Esophagus squamous epithelium (tissue), 5 donors: Measurements from ENCODE around the gene AAR2. TPM values are rescaled to one million over a fixed set of nuclear protein-coding genes. Genes with fewer than 3 reads are reported as not detected.

Experiments used
- DNase-seq: peaks from one replicate; lab custom pipeline; 2025; lab: John Stamatoyannopoulos, UW
- H3K27ac ChIP-seq, 4 donors: fragments of 200-600 bp; sonication (generic); one replicate each; pipeline ENCODE4 v1.5.1; 2016 to 2019; ENCODE audit warnings: mild to moderate bottlenecking in 1 of 4
- H3K27me3 ChIP-seq, 4 donors: fragments of 200-600 bp; sonication (generic); 1 replicate in 3 of 4; 2 replicates in 1 of 4; pipeline versions ENCODE4 v1.5.1 to v1.6.0; 2017 to 2021; ENCODE audit warnings: antibody characterized with exemption in 1 of 4
- H3K36me3 ChIP-seq, 3 donors: fragments of 200-600 bp; sonication (generic); one replicate each; pipeline ENCODE4 v1.5.1; 2016 to 2019
- H3K4me1 ChIP-seq, 3 donors: fragments of 200-600 bp; sonication (generic); one replicate each; pipeline ENCODE4 v1.5.1; 2017 to 2019
- H3K4me3 ChIP-seq, 4 donors: fragments of 200-600 bp; sonication (generic); 1 replicate in 3 of 4; 2 replicates in 1 of 4; pipeline ENCODE4 v1.5.1; 2016 to 2019; ENCODE audit warnings: mild to moderate bottlenecking in 2 of 4, moderate library complexity in 1 of 4
- H3K9me3 ChIP-seq, 3 donors: fragments of 200-600 bp; sonication (generic); one replicate each; pipeline ENCODE4 v1.5.1; 2016 to 2019
- CTCF ChIP-seq, 6 experiments: fragments of 450-650 bp in 4 of 6; fragments of 200-600 bp in 2 of 6; sonication (generic) in 2 of 6; IDR thresholded peaks; one replicate each; pipeline ENCODE4 v1.5.1; 2016 to 2019; ENCODE audit warnings: antibody characterized with exemption in 6 of 6, mild to moderate bottlenecking in 4 of 6, moderate library complexity in 4 of 6
- POLR2A ChIP-seq, 4 donors: fragments of 450-650 bp; IDR thresholded peaks; one replicate each; pipeline ENCODE4 v1.6.1; 2017; ENCODE audit warnings: antibody characterized with exemption in 4 of 4, mild to moderate bottlenecking in 4 of 4, moderate library complexity in 3 of 4
- WGBS, 2 donors: methylation state at CpG; one replicate each; pipeline ENCODE4 v1.1.5; 2018; 5-methylcytosine and 5-hydroxymethylcytosine counted together
- intact Hi-C: fragments of 100-400 bp; cut with DNase I; formaldehyde crosslinking; loops from one replicate; pipeline ENCODE4 v1.15.0; 2022
- total RNA-seq, 4 donors: library from RNA; depleted of rRNA; stranded (reverse); fragments of >200 nt; gene quantifications; one replicate each; pipeline ENCODE4 v1.1.0, GENCODE V29; 2016
- donor health status: DM: yes; HTN: yes; CAD: no.

Gene AAR2
- total RNA-seq, 4 donors from 2014 or later = 13.8 to 27.5 (median 16.5) TPM

GRCh38 chr20:36304786-36305495, 68.7 kb downstream of the AAR2 start:
- Histone ChIP-seq H3K9me3 (no peaks in the 10 kb centered on the region), H3K27me3 (peaks cover 29 to 100% (median 41%) of the 10 kb centered on the region in 4 donors), H3K27ac (no peak overlapping the region), H3K36me3 (no peaks in the 10 kb centered on the region), H3K4me3 (no peak overlapping the region), H3K4me1 (peaks cover 7 to 19% (median 14%) of the 10 kb centered on the region in 3 donors)
- no peak for TF ChIP-seq CTCF (IDR thresholded peaks at IDR 0.05)
- TF ChIP-seq POLR2A (IDR thresholded peaks at IDR 0.05) = no peak
- intact Hi-C loops = no loop called here
- no peak for DNase-seq
- WGBS, 2 donors = 36 to 41% methylated on average over 9 of the region's 10 CpGs

GRCh38 chr20:36305602-36306551, 69.6 kb downstream of the AAR2 start, which contains the start of gene DLGAP4:
TSS of gene DLGAP4 (plus strand) at chr20:36306339. CDS start at chr20:36431718, 125,379 bp downstream.
- Histone ChIP-seq H3K27me3 (peaks cover 29 to 100% (median 41%) of the 10 kb centered on the region in 4 donors), H3K36me3 (no peaks in the 10 kb centered on the region), H3K9me3 (no peaks in the 10 kb centered on the region), H3K4me1 (peaks cover 7 to 19% (median 14%) of the 10 kb centered on the region in 3 donors), H3K27ac (no peak within 1 kb of the TSS), H3K4me3 (peak within 1 kb of the TSS in 3 of 4 donors; percentile 25 to 61 (median 42))
- WGBS, 2 donors = 5 to 57% methylated on average over 1 to 4 of the region's 96 CpGs
- TF ChIP-seq CTCF (IDR thresholded peaks at IDR 0.05) = no peak
- no peak for TF ChIP-seq POLR2A (IDR thresholded peaks at IDR 0.05)
- DNase-seq = no peak
- intact Hi-C loops = no loop called here

Other genes with a start within 250 kb of the AAR2 start
- 100 to 1,000 TPM in 1 of 4 donors, 10 to 100 TPM in 3; 39.1 to 112 (median 85.7) TPM for gene EPB41L1, start 81.7 kb upstream of the AAR2 start, total RNA-seq
- gene DLGAP4, start 69.9 kb downstream of the AAR2 start, total RNA-seq = 10 to 100 TPM in 3 of 4 donors, 1 to 10 TPM in 1; 9.4 to 40.4 (median 16.4) TPM